ENCODE results near the gene RPL36AL. TPM values are rescaled to one million over a fixed set of nuclear protein-coding genes. Genes with fewer than 3 reads are reported as not detected.
A peak's percentile ranks its signal among the peaks of the same experiment; 100 is the strongest.

The RPL36AL gene
- total RNA-seq, 1 donor from 2014 or later = 150 TPM

DNA sequence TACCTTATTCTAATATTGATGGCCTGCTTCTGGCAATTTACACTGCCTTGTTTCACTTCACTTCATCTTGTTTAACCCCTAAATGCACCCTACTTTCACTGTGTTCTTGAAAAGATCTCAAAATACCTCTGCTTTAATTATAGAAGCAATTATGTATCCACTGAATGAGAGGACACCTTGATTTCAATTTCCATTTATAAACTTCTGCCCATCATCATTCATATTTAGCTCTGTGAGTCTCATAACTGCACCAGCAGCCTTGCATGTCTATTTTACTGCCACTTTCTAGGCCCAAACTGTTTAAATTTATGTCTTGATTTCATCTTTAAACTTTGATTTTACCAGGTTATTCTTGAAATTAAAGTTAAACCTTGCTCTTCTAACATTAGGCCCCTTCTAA, 21.7 kb upstream of the RPL36AL start:
- ChIA-PET CTCF (no interaction called here), POLR2A (no interaction called here)
- no peaks in the 10 kb centered on the region for H3K27me3 Mint-ChIP-seq
- intact Hi-C loops (cut with micrococcal nuclease) = no loop called here
- DNase-seq (no peak), ATAC-seq (ENCODE audit: low read depth) (no peak)
- TF ChIP-seq, protein P1, sequence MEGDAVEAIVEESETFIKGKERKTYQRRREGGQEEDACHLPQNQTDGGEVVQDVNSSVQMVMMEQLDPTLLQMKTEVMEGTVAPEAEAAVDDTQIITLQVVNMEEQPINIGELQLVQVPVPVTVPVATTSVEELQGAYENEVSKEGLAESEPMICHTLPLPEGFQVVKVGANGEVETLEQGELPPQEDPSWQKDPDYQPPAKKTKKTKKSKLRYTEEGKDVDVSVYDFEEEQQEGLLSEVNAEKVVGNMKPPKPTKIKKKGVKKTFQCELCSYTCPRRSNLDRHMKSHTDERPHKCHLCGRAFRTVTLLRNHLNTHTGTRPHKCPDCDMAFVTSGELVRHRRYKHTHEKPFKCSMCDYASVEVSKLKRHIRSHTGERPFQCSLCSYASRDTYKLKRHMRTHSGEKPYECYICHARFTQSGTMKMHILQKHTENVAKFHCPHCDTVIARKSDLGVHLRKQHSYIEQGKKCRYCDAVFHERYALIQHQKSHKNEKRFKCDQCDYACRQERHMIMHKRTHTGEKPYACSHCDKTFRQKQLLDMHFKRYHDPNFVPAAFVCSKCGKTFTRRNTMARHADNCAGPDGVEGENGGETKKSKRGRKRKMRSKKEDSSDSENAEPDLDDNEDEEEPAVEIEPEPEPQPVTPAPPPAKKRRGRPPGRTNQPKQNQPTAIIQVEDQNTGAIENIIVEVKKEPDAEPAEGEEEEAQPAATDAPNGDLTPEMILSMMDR (IDR thresholded peaks at IDR 0.05) = no peak
- peaks cover 52% of the 10 kb centered on the region for H3K36me3 Mint-ChIP-seq (ENCODE audit: low read depth)
- peak overlapping the region; percentile 13 for H3K27ac Mint-ChIP-seq
- peaks cover 50% of the 10 kb centered on the region for H3K4me1 Mint-ChIP-seq
- H3K9me3 Mint-ChIP-seq = no peaks in the 10 kb centered on the region
- H3K4me3 Mint-ChIP-seq = peak overlapping the region; percentile 19

DNA sequence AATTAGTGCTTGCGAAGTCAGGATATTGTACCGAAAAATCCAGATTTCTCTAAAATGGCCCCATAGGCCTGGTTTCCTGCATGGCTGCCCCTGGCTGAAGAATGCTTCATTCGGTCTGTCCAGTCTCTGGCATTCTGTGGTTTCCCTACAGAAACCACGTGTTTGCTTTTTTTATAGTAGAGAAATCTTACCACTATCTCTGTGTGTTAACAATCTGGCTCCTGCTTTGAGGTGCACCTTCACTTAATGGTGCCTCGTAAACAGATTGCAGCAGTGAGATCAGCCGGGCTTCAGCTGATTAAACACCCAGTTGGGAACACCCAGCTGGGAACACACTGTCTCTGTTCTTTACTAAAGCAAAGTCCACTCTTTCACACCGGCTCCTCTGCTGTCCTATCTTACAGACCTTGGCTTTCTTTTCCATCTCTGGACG, 21.3 kb upstream of the RPL36AL start:
- ATAC-seq (ENCODE audit: low read depth) = no peak
- POLR2A ChIA-PET = no interaction called here
- H3K36me3 Mint-ChIP-seq (ENCODE audit: low read depth) = peaks cover 52% of the 10 kb centered on the region
- intact Hi-C loops (cut with micrococcal nuclease) = no loop called here
- CTCF ChIA-PET = no interaction called here
- DNase-seq = no peak
- H3K4me1 Mint-ChIP-seq = peaks cover 51% of the 10 kb centered on the region
- H3K4me3 Mint-ChIP-seq = peak overlapping the region; percentile 19
- TF ChIP-seq, protein P1 (IDR thresholded peaks at IDR 0.05) = no peak
- H3K27ac Mint-ChIP-seq = peak overlapping the region; percentile 13
- H3K9me3 Mint-ChIP-seq = no peaks in the 10 kb centered on the region
- no peaks in the 10 kb centered on the region for H3K27me3 Mint-ChIP-seq

DNA sequence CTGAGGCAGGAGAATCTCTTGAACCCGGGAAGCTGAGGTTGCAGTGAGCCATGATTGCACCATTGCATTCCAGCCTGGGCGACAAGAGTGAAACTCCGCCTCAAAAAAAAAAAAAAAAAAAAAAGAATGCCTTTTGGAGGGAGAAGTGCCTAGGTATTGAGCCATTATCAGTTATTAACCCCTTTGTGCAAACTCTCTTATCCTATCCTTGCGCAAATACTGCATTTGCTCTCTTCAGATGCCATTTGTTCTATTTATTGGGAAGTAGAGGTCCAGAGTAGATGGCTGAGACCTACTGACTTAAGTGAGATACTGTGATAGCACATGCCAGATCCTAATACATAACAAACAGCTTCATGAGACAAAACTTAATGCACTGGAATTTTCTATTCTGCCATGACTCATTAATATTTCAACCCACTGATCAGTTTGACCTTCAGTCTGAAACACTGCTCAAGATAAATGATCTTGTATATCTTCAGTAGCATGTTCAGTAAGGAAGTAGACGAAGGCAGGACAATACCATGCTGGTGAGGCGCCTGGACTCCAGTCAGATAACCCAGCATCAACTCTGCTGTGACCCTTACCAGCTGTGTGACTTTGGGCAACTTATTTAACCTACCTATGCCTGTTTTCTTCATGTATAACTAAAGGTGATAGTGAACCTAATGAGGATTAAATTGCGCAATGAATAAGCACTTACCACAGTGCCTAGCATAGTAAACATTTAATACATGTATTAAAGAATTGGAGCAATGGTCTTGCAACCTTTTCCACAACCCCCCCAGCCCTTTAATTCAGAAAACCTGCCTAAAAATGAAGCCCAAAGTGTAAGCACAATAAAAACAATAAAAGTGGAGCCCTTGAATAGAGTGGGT, 20.4 kb upstream of the RPL36AL start:
- Mint-ChIP-seq H3K36me3 (ENCODE audit: low read depth) (peaks cover 57% of the 10 kb centered on the region), H3K4me1 (peaks cover 60% of the 10 kb centered on the region), H3K9me3 (no peaks in the 10 kb centered on the region), H3K27ac (peak overlapping the region; percentile 46), H3K4me3 (no peak overlapping the region), H3K27me3 (no peaks in the 10 kb centered on the region)
- TF ChIP-seq, protein P1 (IDR thresholded peaks at IDR 0.05) = no peak
- CTCF ChIA-PET = no interaction called here
- intact Hi-C loops (cut with micrococcal nuclease) = no loop called here
- POLR2A ChIA-PET = interaction anchor here (0.6 kb wide), 1 partner anchor 140 kb away, joined by 6 read pairs; no protein-coding TSS in a partner anchor
- DNase-seq (no peak), ATAC-seq (ENCODE audit: low read depth) (no peak)

DNA sequence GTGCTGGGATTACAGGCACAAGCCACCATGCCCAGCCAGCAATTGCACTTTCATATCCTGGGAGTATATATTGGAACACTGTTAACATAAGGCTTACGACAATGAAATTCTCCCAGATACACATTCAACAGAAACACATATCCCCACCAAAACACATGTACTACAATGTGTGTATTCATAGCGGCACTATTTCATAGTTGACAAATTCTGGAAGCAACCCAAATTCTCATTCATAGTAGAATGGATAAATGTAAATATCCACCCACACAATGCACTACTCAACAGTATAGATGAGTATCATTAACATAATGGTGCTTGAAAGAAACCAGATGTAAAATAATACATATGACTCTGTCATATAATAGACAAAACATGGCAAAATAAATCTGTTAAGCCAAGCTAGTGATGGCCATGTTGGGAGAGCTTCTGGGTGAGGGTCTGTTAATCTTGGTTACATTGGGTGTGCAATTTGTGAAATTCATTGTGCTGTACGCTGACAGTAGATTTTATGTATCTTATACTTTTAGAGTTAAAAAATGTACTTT, 17.2 kb upstream of the RPL36AL start:
- ChIA-PET POLR2A (interaction anchor here (0.6 to 1.5 kb wide), 2 partner anchors 18 to 56 kb away, joined by 3 to 4 read pairs; partner anchors contain the start of genes MGAT2 and RPL36AL), CTCF (no interaction called here)
- H3K27ac Mint-ChIP-seq = peak overlapping the region; percentile 67
- intact Hi-C loops (cut with micrococcal nuclease) = loop anchor here (10.0 kb wide), 1 partner anchor 1187 kb away; no protein-coding TSS in a partner anchor
- H3K4me3 Mint-ChIP-seq = peak overlapping the region; percentile 3
- H3K4me1 Mint-ChIP-seq = peaks cover 74% of the 10 kb centered on the region
- no peaks in the 10 kb centered on the region for H3K27me3 Mint-ChIP-seq
- H3K36me3 Mint-ChIP-seq (ENCODE audit: low read depth) = peaks cover 60% of the 10 kb centered on the region
- DNase-seq (no peak), ATAC-seq (ENCODE audit: low read depth) (no peak)
- no peaks in the 10 kb centered on the region for H3K9me3 Mint-ChIP-seq
- TF ChIP-seq, protein P1 (IDR thresholded peaks at IDR 0.05) = no peak

DNA sequence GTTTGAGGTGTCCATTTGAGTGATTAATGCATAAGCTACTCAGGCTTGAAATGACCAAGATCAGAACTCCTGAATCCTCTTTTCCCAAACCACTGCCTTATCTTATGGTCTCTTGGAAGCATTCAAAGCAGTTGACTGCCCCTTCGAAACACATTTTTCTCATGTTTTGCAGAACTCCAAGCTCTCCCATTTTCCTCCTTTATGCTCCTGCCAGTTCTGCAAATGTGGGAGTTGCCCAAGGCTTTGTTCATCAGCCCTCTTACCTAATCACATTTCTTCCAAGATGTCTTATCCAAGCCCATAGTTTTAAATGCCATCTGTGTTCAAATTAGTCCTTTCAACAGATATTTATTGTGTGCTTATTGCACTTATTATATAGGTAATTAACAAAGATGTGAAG, 16.4 kb upstream of the RPL36AL start:
- intact Hi-C loops (cut with micrococcal nuclease) = loop anchor here (10.0 kb wide), 1 partner anchor 1188 kb away; no protein-coding TSS in a partner anchor
- Mint-ChIP-seq H3K27ac (peak overlapping the region; percentile 67), H3K36me3 (ENCODE audit: low read depth) (peaks cover 53% of the 10 kb centered on the region), H3K9me3 (no peaks in the 10 kb centered on the region), H3K27me3 (no peaks in the 10 kb centered on the region), H3K4me1 (peaks cover 73% of the 10 kb centered on the region), H3K4me3 (peak overlapping the region; percentile 45)
- POLR2A ChIA-PET = interaction anchor here (0.5 to 6.3 kb wide), 4 partner anchors 17 to 75 kb away, joined by 3 to 117 read pairs (median 6); partner anchors contain the start of genes LRR1, MGAT2 and RPL36AL
- TF ChIP-seq, protein P1 (IDR thresholded peaks at IDR 0.05) = no peak
- DNase-seq = no peak
- CTCF ChIA-PET = no interaction called here
- ATAC-seq (ENCODE audit: low read depth) = no peak

Data from activated B cell treated with CpG ODN at 0.5 μM for 24 hours (primary cell).